DOHH2 (cell line): ENCODE measurements around the gene RNF11.

Experiments used
- CTCF ChIP-seq: fragments of 200-600 bp; sonication (generic); IDR thresholded peaks from one replicate; pipeline ENCODE4 v1.5.1; 2014; ENCODE audit warnings: antibody characterized with exemption, mild to moderate bottlenecking, low read depth, low read length; ENCODE audit not compliant: poor library complexity, severe bottlenecking
- EZH2phosphoT487 ChIP-seq: fragments of 200-600 bp; sonication (generic); IDR thresholded peaks from 2 replicates; pipeline ENCODE4 v1.6.1; 2017; ENCODE audit warnings: borderline replicate concordance, mild to moderate bottlenecking, antibody characterized with exemption, low read length, moderate library complexity, mixed read lengths

GRCh38 chr1:51320967-51321923 lies 85.2 kb downstream of the RNF11 start:
- TF ChIP-seq CTCF (no peak), EZH2phosphoT487 (no peak)
